A549 (cell line): ENCODE data around the gene DNAH17. TPM values are rescaled to one million over a fixed set of nuclear protein-coding genes. Genes with fewer than 3 reads are reported as not detected.
A peak's percentile ranks its signal among the peaks of the same experiment; 100 is the strongest.

ENCODE experiments used
- ATAC-seq, 2 experiments: fragments of 200-7000 bp in 1 of 2; fragments of >200 bp in 1 of 2; cut with Nextera tagmentation in 1 of 2; cut with Tn5 transposase in 1 of 2; 3 replicates each; pipeline versions ENCODE4 v1.8.0 to v1.9.1; 2018 to 2020; ENCODE audit warnings: mild to moderate bottlenecking in 1 of 2, moderate library complexity in 1 of 2
- CTCF ChIA-PET: fragments of 300-600 bp; sonication (Branson Sonifier 250); formaldehyde crosslinking; extraction: SDS; loops from one replicate; lab custom pipeline; 2021; ENCODE audit warnings: antibody characterized with exemption, inconsistent platforms; lab: Yijun Ruan, JAX
- POLR2A ChIA-PET: fragments of 350-600 bp; formaldehyde crosslinking; extraction: SDS; loops from one replicate; lab custom pipeline; 2021; ENCODE audit warnings: antibody characterized with exemption, inconsistent platforms; lab: Yijun Ruan, JAX
- DNase-seq, 2 experiments: peaks; one replicate each; pipeline versions ENCODE4 v3.0.0 to v3.0.0-alpha.2; 2011 to 2016; ENCODE audit warnings: low read depth in 1 of 2, low spot score in 1 of 2
- FAIRE-seq: peaks from 2 replicates; lab custom pipeline; 2011; peaks lifted over from hg19 to GRCh38; lab: Jason Lieb, UNC
- H3K27ac ChIP-seq, 2 experiments: fragments of >200 bp; sonication (Bioruptor Twin); formaldehyde crosslinking; 3 replicates each; pipeline ENCODE4 v1.5.1; 2016 to 2017
- H3K4me1 ChIP-seq: fragments of >200 bp; sonication (Bioruptor Twin); formaldehyde crosslinking; 3 replicates; pipeline ENCODE4 v1.6.1; 2016
- H3K4me2 ChIP-seq: fragments of >200 bp; sonication (Bioruptor Twin); formaldehyde crosslinking; 3 replicates; pipeline ENCODE4 v1.6.1; 2016
- H3K4me3 ChIP-seq: fragments of >200 bp; sonication (Bioruptor Twin); formaldehyde crosslinking; 3 replicates; pipeline ENCODE4 v1.5.1; 2016
- H3K9me3 ChIP-seq: fragments of >200 bp; sonication (Bioruptor Twin); formaldehyde crosslinking; 3 replicates; pipeline ENCODE4 v1.6.1; 2016
- CHD2 ChIP-seq: fragments of 150-350 bp; IDR thresholded peaks from 2 replicates; pipeline ENCODE4 v1.6.1; 2014; ENCODE audit warnings: low read length; ENCODE audit not compliant: partially characterized antibody
- EHMT2 ChIP-seq: fragments of 200-600 bp; sonication (generic); IDR thresholded peaks from 2 replicates; pipeline ENCODE4 v1.6.1; 2016; ENCODE audit warnings: antibody characterized with exemption, low read depth, mild to moderate bottlenecking, moderate library complexity
- ESRRA ChIP-seq: fragments of 150-350 bp; IDR thresholded peaks from 2 replicates; pipeline ENCODE4 v1.6.1; 2014; ENCODE audit warnings: mild to moderate bottlenecking, low read length, borderline replicate concordance
- FOSB ChIP-seq: fragments of 250-450 bp; sonication (Bioruptor Pico); IDR thresholded peaks from 2 replicates; pipeline ENCODE4 v1.5.0; 2020; ENCODE audit warnings: mild to moderate bottlenecking, moderate library complexity
- HOXB13 ChIP-seq: fragments of 250-450 bp; sonication (Bioruptor Pico); IDR thresholded peaks from 2 replicates; pipeline ENCODE4 v1.5.0; 2020; ENCODE audit warnings: low read depth, mild to moderate bottlenecking, moderate library complexity
- JUN ChIP-seq, 2 experiments: fragments of >200 bp; sonication (Bioruptor Twin); formaldehyde crosslinking; IDR thresholded peaks; 2 replicates in 1 of 2; 3 replicates in 1 of 2; pipeline ENCODE4 v1.6.1; 2016 to 2017
- NFE2L2 ChIP-seq: fragments of 150-350 bp; conservative IDR thresholded peaks from 2 replicates; pipeline ENCODE4 v1.6.1; 2014; ENCODE audit warnings: low read length
- POLR2AphosphoS2 ChIP-seq: conservative IDR thresholded peaks from 2 replicates; pipeline ENCODE4 v1.6.1; 2012; ENCODE audit warnings: low read length, improper control_type of control experiment, inconsistent platforms
- RFX5 ChIP-seq: fragments of 450-650 bp; IDR thresholded peaks from 2 replicates; pipeline ENCODE4 v1.7.1; 2014; ENCODE audit warnings: antibody characterized with exemption, mild to moderate bottlenecking, moderate library complexity
- SREBF2 ChIP-seq: fragments of 450-650 bp; IDR thresholded peaks from 2 replicates; pipeline ENCODE4 v1.6.1; 2014; ENCODE audit warnings: mild to moderate bottlenecking, moderate library complexity
- TP53 ChIP-seq: fragments of 250-450 bp; sonication (Bioruptor Pico); IDR thresholded peaks from 2 replicates; pipeline ENCODE4 v1.5.0; 2021; ENCODE audit warnings: mild to moderate bottlenecking, moderate library complexity
- ZFP36 ChIP-seq: fragments of 450-650 bp; IDR thresholded peaks from 2 replicates; pipeline ENCODE4 v1.6.1; 2014; ENCODE audit warnings: borderline replicate concordance; ENCODE audit not compliant: partially characterized antibody
- WGBS: methylation state at CpG from one replicate; pipeline ENCODE4 v1.1.6; 2017; ENCODE audit errors: missing lambda C conversion rate; 5-methylcytosine and 5-hydroxymethylcytosine counted together
- polyA plus RNA-seq, 4 experiments: library from polyadenylated mRNA; depleted of rRNA in 3 of 4; stranded (reverse); fragments of >200 nt; fragmentation: RNase III in 1 of 4; extraction: RNeasy Plus Mini Kit Qiagen cat#74134 plus additional on column Dnase treatment in 1 of 4; gene quantifications; 2 replicates in 3 of 4; 3 replicates in 1 of 4; pipeline ENCODE4 v1.2.3, GENCODE V29; 2011 to 2017
- small RNA-seq, 6 experiments: library from RNA; depleted of rRNA; stranded (forward); fragments of <200 nt; gene quantifications; one replicate each; pipeline ENCODE3, GENCODE V24; 2012
- TF ChIP-seq, protein P1 (sequence below): fragments of 450-650 bp; IDR thresholded peaks from 2 replicates; pipeline ENCODE4 v1.6.1; 2014; ENCODE audit warnings: antibody characterized with exemption
- TF ChIP-seq, protein P2 (sequence below): fragments of >200 bp; sonication (Bioruptor Twin); formaldehyde crosslinking; IDR thresholded peaks from 3 replicates; pipeline ENCODE4 v1.5.1; 2016
- TF ChIP-seq, protein P3 (sequence below): fragments of 150-350 bp; IDR thresholded peaks from 2 replicates; pipeline ENCODE4 v1.6.1; 2014; ENCODE audit warnings: low read depth, mild to moderate bottlenecking, low read length

The DNAH17 gene
- polyA plus RNA-seq, 2 of the 4 experiments (the other 2 are of a cell fraction): 0.21 to 0.26 TPM

- CTCF ChIA-PET: interaction anchor here (0.6 to 8.9 kb wide), 8 partner anchors 13 to 165 kb away, joined by 3 to 134 read pairs (median 4); partner anchors contain the start of gene SOCS3
- TF ChIP-seq SREBF2 (no peak), EHMT2 (no peak), RFX5 (no peak), FOSB (CRISPR knock-in tag) (no peak), ESRRA (no peak), POLR2AphosphoS2 (no peak)
- TF ChIP-seq, protein P1, sequence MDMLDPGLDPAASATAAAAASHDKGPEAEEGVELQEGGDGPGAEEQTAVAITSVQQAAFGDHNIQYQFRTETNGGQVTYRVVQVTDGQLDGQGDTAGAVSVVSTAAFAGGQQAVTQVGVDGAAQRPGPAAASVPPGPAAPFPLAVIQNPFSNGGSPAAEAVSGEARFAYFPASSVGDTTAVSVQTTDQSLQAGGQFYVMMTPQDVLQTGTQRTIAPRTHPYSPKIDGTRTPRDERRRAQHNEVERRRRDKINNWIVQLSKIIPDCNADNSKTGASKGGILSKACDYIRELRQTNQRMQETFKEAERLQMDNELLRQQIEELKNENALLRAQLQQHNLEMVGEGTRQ: no peak
- TF ChIP-seq, protein P2, sequence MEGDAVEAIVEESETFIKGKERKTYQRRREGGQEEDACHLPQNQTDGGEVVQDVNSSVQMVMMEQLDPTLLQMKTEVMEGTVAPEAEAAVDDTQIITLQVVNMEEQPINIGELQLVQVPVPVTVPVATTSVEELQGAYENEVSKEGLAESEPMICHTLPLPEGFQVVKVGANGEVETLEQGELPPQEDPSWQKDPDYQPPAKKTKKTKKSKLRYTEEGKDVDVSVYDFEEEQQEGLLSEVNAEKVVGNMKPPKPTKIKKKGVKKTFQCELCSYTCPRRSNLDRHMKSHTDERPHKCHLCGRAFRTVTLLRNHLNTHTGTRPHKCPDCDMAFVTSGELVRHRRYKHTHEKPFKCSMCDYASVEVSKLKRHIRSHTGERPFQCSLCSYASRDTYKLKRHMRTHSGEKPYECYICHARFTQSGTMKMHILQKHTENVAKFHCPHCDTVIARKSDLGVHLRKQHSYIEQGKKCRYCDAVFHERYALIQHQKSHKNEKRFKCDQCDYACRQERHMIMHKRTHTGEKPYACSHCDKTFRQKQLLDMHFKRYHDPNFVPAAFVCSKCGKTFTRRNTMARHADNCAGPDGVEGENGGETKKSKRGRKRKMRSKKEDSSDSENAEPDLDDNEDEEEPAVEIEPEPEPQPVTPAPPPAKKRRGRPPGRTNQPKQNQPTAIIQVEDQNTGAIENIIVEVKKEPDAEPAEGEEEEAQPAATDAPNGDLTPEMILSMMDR: no peak
- WGBS: 83% methylated on average over 14 of the region's 14 CpGs
- Histone ChIP-seq H3K27ac (peak overlapping the region in 1 of 2 experiments; percentile 68; a peak in 3 of 6 replicates), H3K4me2 (peak overlapping the region; percentile 48; the same call in 1 of the 3 replicates), H3K4me1 (peaks cover 35% of the 10 kb centered on the region), H3K4me3 (no peak overlapping the region), H3K9me3 (no peaks in the 10 kb centered on the region)
- POLR2A ChIA-PET: interaction anchor here (1.5 kb wide), 1 partner anchor 14 kb away, joined by 10 read pairs; the partner anchor contains the start of gene SOCS3
- ATAC-seq (no peak), DNase-seq (no peak), FAIRE-seq (no peak)
Measured at GRCh38 chr17:78374631-78375274, 202.4 kb downstream of the DNAH17 start.

GRCh38 chr17:78374189-78374588, 203.0 kb downstream of the DNAH17 start:
- no peak for TF ChIP-seq HOXB13 (CRISPR knock-in tag)
- TF ChIP-seq TP53: no peak
- TF ChIP-seq, protein P3, sequence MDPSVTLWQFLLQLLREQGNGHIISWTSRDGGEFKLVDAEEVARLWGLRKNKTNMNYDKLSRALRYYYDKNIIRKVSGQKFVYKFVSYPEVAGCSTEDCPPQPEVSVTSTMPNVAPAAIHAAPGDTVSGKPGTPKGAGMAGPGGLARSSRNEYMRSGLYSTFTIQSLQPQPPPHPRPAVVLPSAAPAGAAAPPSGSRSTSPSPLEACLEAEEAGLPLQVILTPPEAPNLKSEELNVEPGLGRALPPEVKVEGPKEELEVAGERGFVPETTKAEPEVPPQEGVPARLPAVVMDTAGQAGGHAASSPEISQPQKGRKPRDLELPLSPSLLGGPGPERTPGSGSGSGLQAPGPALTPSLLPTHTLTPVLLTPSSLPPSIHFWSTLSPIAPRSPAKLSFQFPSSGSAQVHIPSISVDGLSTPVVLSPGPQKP: no peak
- TF ChIP-seq EHMT2: no peak
- TF ChIP-seq NFE2L2: no peak
- no peak for TF ChIP-seq ZFP36
- TF ChIP-seq CHD2: no peak
- no peak for TF ChIP-seq JUN (IDR thresholded peaks at IDR 0.05)
- TF ChIP-seq, all 56 proteins: peak for 0
- DNase-seq: no peak
- H3K4me3 ChIP-seq: no peak overlapping the region
- peaks cover 30% of the 10 kb centered on the region for H3K4me1 ChIP-seq
- ChIA-PET CTCF (interaction anchor here (0.6 to 8.9 kb wide), 6 partner anchors 13 to 165 kb away, joined by 3 to 134 read pairs (median 16); partner anchors contain the start of gene SOCS3), POLR2A (no interaction called here)
- H3K9me3 ChIP-seq: no peaks in the 10 kb centered on the region
- no peak overlapping the region for H3K4me2 ChIP-seq
- no peak for FAIRE-seq
- no peak for ATAC-seq
- 68% methylated on average over 6 of the region's 6 CpGs for WGBS
- H3K27ac ChIP-seq: peak overlapping the region in 1 of 2 experiments; percentile 68; a peak in 3 of 6 replicates

Small RNA genes within 50 kb of the gene (small RNA-seq; reads per million reads assigned to genes)
- gene RF00415 (0 reads per million in 6 experiments), gene RN7SL454P (0 reads per million in 6 experiments)

Other genes with a start within 250 kb of the DNAH17 start
- 13.3 and 14.7 TPM in 2 replicates for gene SOCS3, start 217.3 kb downstream of the DNAH17 start, polyA plus RNA-seq (2011; rRNA removed)
- gene SOCS3, start 217.3 kb downstream of the DNAH17 start, polyA plus RNA-seq (2017; fragmentation: RNase III; extraction: RNeasy Plus Mini Kit Qiagen cat#74134 plus additional on column Dnase treatment): 10.9 to 13.5 TPM (median 11.5 TPM) in 3 replicates
- gene PGS1, start 198.7 kb downstream of the DNAH17 start, polyA plus RNA-seq (2011; rRNA removed): 29.5 and 29.6 TPM in 2 replicates
- gene PGS1, start 198.7 kb downstream of the DNAH17 start, polyA plus RNA-seq (2017; fragmentation: RNase III; extraction: RNeasy Plus Mini Kit Qiagen cat#74134 plus additional on column Dnase treatment): 23.4 to 27.0 TPM (median 23.7 TPM) in 3 replicates
- 36.0 and 38.5 TPM in 2 replicates for gene CYTH1, start 204.9 kb upstream of the DNAH17 start, polyA plus RNA-seq (2011; rRNA removed)
- gene CYTH1, start 204.9 kb upstream of the DNAH17 start, polyA plus RNA-seq (2017; fragmentation: RNase III; extraction: RNeasy Plus Mini Kit Qiagen cat#74134 plus additional on column Dnase treatment): 45.9 to 54.3 TPM (median 46.2 TPM) in 3 replicates